ENCODE data around the gene GDI1.
A peak's percentile ranks its signal among the peaks of the same experiment; 100 is the strongest.

The GDI1 gene

GRCh38 chrX:154408659-154409221 is 28.2 kb upstream of the GDI1 start:
- H3K27me3 ChIP-seq: no peaks in the 10 kb centered on the region
- H3K4me1 ChIP-seq (ENCODE audit: control insufficient read depth in 1 of 2, insufficient read depth in 1 of 2, low read depth in 1 of 2, low read length in 1 of 2): peaks cover 41 to 47% of the 10 kb centered on the region in 2 experiments
- peak overlapping the region; percentile 65 to 67 for H3K4me3 ChIP-seq (ENCODE audit: low read depth in 1 of 2, low read length in 1 of 2)
- peaks cover 13% of the 10 kb centered on the region for H3K36me3 ChIP-seq
- no peak for TF ChIP-seq CTCF (IDR thresholded peaks at IDR 0.05)
- H3K9me3 ChIP-seq: no peaks in the 10 kb centered on the region
- H3K27ac ChIP-seq: peak overlapping the region; percentile 91

- peak within 1 kb of the TSS; percentile 65 to 67 for H3K4me3 ChIP-seq (ENCODE audit: low read depth in 1 of 2, low read length in 1 of 2)
- H3K36me3 ChIP-seq: peaks cover 11% of the 10 kb centered on the region
- TF ChIP-seq CTCF (IDR thresholded peaks at IDR 0.05): no peak
- H3K27ac ChIP-seq: peak within 1 kb of the TSS; percentile 91
- no peaks in the 10 kb centered on the region for H3K9me3 ChIP-seq
- H3K27me3 ChIP-seq: no peaks in the 10 kb centered on the region
- H3K4me1 ChIP-seq (ENCODE audit: control insufficient read depth in 1 of 2, insufficient read depth in 1 of 2, low read depth in 1 of 2, low read length in 1 of 2): peaks cover 44 to 51% of the 10 kb centered on the region in 2 experiments
Measured at GRCh38 chrX:154409222-154409871, 27.6 kb upstream of the GDI1 start, which contains the start of gene DNASE1L1. Gene DNASE1L1 (minus strand): TSS chrX:154409254. CDS start chrX:154405568, 3,686 bp downstream.

- Histone ChIP-seq H3K27ac (peak overlapping the region; percentile 93), H3K4me3 (ENCODE audit: low read depth in 1 of 2, low read length in 1 of 2) (peak overlapping the region; percentile 77 to 78), H3K27me3 (no peaks in the 10 kb centered on the region), H3K4me1 (ENCODE audit: control insufficient read depth in 1 of 2, insufficient read depth in 1 of 2, low read depth in 1 of 2, low read length in 1 of 2) (peaks cover 44 to 51% of the 10 kb centered on the region in 2 experiments), H3K36me3 (no peaks in the 10 kb centered on the region), H3K9me3 (no peaks in the 10 kb centered on the region)
- TF ChIP-seq CTCF (IDR thresholded peaks at IDR 0.05): no peak
Measured at GRCh38 chrX:154411981-154412340, 25.0 kb upstream of the GDI1 start.

- H3K4me1 ChIP-seq (ENCODE audit: control insufficient read depth in 1 of 2, insufficient read depth in 1 of 2, low read depth in 1 of 2, low read length in 1 of 2): peaks cover 44 to 51% of the 10 kb centered on the region in 2 experiments
- no peaks in the 10 kb centered on the region for H3K9me3 ChIP-seq
- peak overlapping the region; percentile 93 for H3K27ac ChIP-seq
- no peak for TF ChIP-seq CTCF (IDR thresholded peaks at IDR 0.05)
- peak overlapping the region; percentile 77 to 78 for H3K4me3 ChIP-seq (ENCODE audit: low read depth in 1 of 2, low read length in 1 of 2)
- H3K36me3 ChIP-seq: no peaks in the 10 kb centered on the region
- H3K27me3 ChIP-seq: no peaks in the 10 kb centered on the region
Measured at GRCh38 chrX:154412468-154412867, 24.5 kb upstream of the GDI1 start.

GRCh38 chrX:154413142-154413541 is 23.8 kb upstream of the GDI1 start:
- peaks cover 41 to 45% of the 10 kb centered on the region in 2 experiments for H3K4me1 ChIP-seq (ENCODE audit: control insufficient read depth in 1 of 2, insufficient read depth in 1 of 2, low read depth in 1 of 2, low read length in 1 of 2)
- no peaks in the 10 kb centered on the region for H3K9me3 ChIP-seq
- no peaks in the 10 kb centered on the region for H3K36me3 ChIP-seq
- no peak for TF ChIP-seq CTCF (IDR thresholded peaks at IDR 0.05)
- H3K4me3 ChIP-seq (ENCODE audit: low read depth in 1 of 2, low read length in 1 of 2): peak overlapping the region in 1 of 2 experiments; percentile 78
- peak overlapping the region; percentile 93 for H3K27ac ChIP-seq
- no peaks in the 10 kb centered on the region for H3K27me3 ChIP-seq

Measured in neutrophil (primary cell).